ENCODE data around the gene ACADVL. TPM values are rescaled to one million over a fixed set of nuclear protein-coding genes. Genes with fewer than 3 reads are reported as not detected.

ACADVL gene
- total and polyA plus RNA-seq, 7 donors = 211 to 587 (median 353) TPM

- intact Hi-C loops (cut with DNase I) = no loop called here
- Histone ChIP-seq H3K9me3 (no peaks in the 10 kb centered on the region), H3K27ac (no peak overlapping the region), H3K27me3 (peaks cover 0 to 50% (median 26%) of the 10 kb centered on the region in 3 donors), H3K36me3 (no peaks in the 10 kb centered on the region), H3K4me3 (no peak overlapping the region), H3K4me1 (peaks cover 0 to 18% (median 16%) of the 10 kb centered on the region in 4 donors)
- no peak for DNase-seq
- TF ChIP-seq POLR2A (IDR thresholded peaks at IDR 0.05) = no peak
- TF ChIP-seq CTCF (IDR thresholded peaks at IDR 0.05) = no peak
- TF ChIP-seq EP300 (IDR thresholded peaks at IDR 0.05) = no peak
- TF ChIP-seq POLR2AphosphoS5 (IDR thresholded peaks at IDR 0.05) = no peak
- 91 to 94% methylated on average over 5 of the region's 5 CpGs for WGBS, 2 donors
These were observed 44.4 kb upstream of the ACADVL start for GRCh38 chr17:7175330-7175733.

GRCh38 chr17:7176107-7176840 is 43.5 kb upstream of the ACADVL start:
- H3K4me3 ChIP-seq = no peak overlapping the region
- H3K27me3 ChIP-seq = peaks cover 0 to 50% (median 26%) of the 10 kb centered on the region in 3 donors
- intact Hi-C loops (cut with DNase I) = loop anchor here (2.0 kb wide), 1 partner anchor 123 kb away; no protein-coding TSS in a partner anchor
- H3K4me1 ChIP-seq = peaks cover 0 to 18% (median 16%) of the 10 kb centered on the region in 4 donors
- TF ChIP-seq POLR2AphosphoS5 (IDR thresholded peaks at IDR 0.05) (no peak), EP300 (IDR thresholded peaks at IDR 0.05) (no peak), CTCF (IDR thresholded peaks at IDR 0.05) (no peak), POLR2A (IDR thresholded peaks at IDR 0.05) (no peak)
- no peak overlapping the region for H3K27ac ChIP-seq
- WGBS, 2 donors = 85 to 88% methylated on average over 1 of the region's 1 CpG
- H3K9me3 ChIP-seq = no peaks in the 10 kb centered on the region
- DNase-seq = no peak
- H3K36me3 ChIP-seq = no peaks in the 10 kb centered on the region

- Histone ChIP-seq H3K27ac (no peak overlapping the region), H3K4me1 (peaks cover 0 to 18% (median 16%) of the 10 kb centered on the region in 4 donors), H3K4me3 (peak overlapping the region in 3 of 4 donors; percentile 14 to 41 (median 34)), H3K27me3 (peaks cover 0 to 50% (median 26%) of the 10 kb centered on the region in 3 donors), H3K9me3 (no peaks in the 10 kb centered on the region), H3K36me3 (no peaks in the 10 kb centered on the region)
- intact Hi-C loops (cut with DNase I) = loop anchor here (2.0 kb wide), 1 partner anchor 124 kb away; no protein-coding TSS in a partner anchor
- TF ChIP-seq POLR2A (IDR thresholded peaks at IDR 0.05) (no peak), CTCF (IDR thresholded peaks at IDR 0.05) (no peak), EP300 (IDR thresholded peaks at IDR 0.05) (no peak), POLR2AphosphoS5 (IDR thresholded peaks at IDR 0.05) (no peak)
- DNase-seq = no peak
- WGBS, 2 donors = 5 to 24% methylated on average over 17 of the region's 17 CpGs
These were observed 42.9 kb upstream of the ACADVL start for GRCh38 chr17:7176841-7177190.

- no peak overlapping the region for H3K27ac ChIP-seq
These were observed 42.4 kb upstream of the ACADVL start for GRCh38 chr17:7177191-7177953.

More at GRCh38 chr17:7177191-7177953, 42.4 kb upstream of the ACADVL start:
- TF ChIP-seq POLR2AphosphoS5 (IDR thresholded peaks at IDR 0.05) = no peak
- TF ChIP-seq CTCF (IDR thresholded peaks at IDR 0.05) = peak; percentile 63 to 93 (median 68)
- TF ChIP-seq EP300 (IDR thresholded peaks at IDR 0.05) = no peak
- intact Hi-C loops (cut with DNase I) = loop anchor here (2.0 kb wide), 1 partner anchor 125 kb away; no protein-coding TSS in a partner anchor
- peak overlapping the region; percentile 8 to 41 (median 24) for H3K4me3 ChIP-seq
- WGBS, 2 donors = 3 to 4% methylated on average over 31 of the region's 31 CpGs
- peaks cover 0 to 50% (median 26%) of the 10 kb centered on the region in 3 donors for H3K27me3 ChIP-seq
- peak; percentile 82 for DNase-seq
- H3K36me3 ChIP-seq = no peaks in the 10 kb centered on the region
- peaks cover 0 to 18% (median 16%) of the 10 kb centered on the region in 4 donors for H3K4me1 ChIP-seq
- no peaks in the 10 kb centered on the region for H3K9me3 ChIP-seq

Measured in sigmoid colon (tissue), 7 donors.